Lower lobe of right lung (tissue), 2 donors: ENCODE results near the gene WWP2. TPM values are rescaled to one million over a fixed set of nuclear protein-coding genes. Genes with fewer than 3 reads are reported as not detected.
A peak's percentile ranks its signal among the peaks of the same experiment; 100 is the strongest.
"Not testable (repeated sequence)": the region's sequence is repeated elsewhere in the genome, so short reads cannot be mapped to it uniquely, and the experiment has no call there.

Source experiments
- ATAC-seq, 2 donors: fragments of 200-7000 bp; cut with Tn5 transposase; one replicate each; pipeline ENCODE4 v1.9.1; 2020 to 2022; ENCODE audit warnings: mild to moderate bottlenecking in 2 of 2, moderate library complexity in 2 of 2
- DNase-seq: peaks from one replicate; pipeline ENCODE4 v3.0.0-alpha.2; 2020
- H3K27ac ChIP-seq: fragments of 200-600 bp; one replicate; pipeline ENCODE4 v1.8.0; 2022
- H3K27me3 ChIP-seq: fragments of 200-600 bp; one replicate; pipeline ENCODE4 v1.8.0; 2022; ENCODE audit warnings: low read depth
- H3K36me3 ChIP-seq: fragments of 200-600 bp; one replicate; pipeline ENCODE4 v1.8.0; 2022; ENCODE audit warnings: mild to moderate bottlenecking
- H3K4me1 ChIP-seq: fragments of 200-600 bp; one replicate; pipeline ENCODE4 v1.8.0; 2022
- H3K4me3 ChIP-seq: fragments of 200-600 bp; one replicate; pipeline ENCODE4 v1.8.0; 2022; ENCODE audit warnings: mild to moderate bottlenecking
- H3K9me3 ChIP-seq: fragments of 200-600 bp; one replicate; pipeline ENCODE4 v1.8.0; 2022
- intact Hi-C: fragments of 100-400 bp; cut with DNase I; formaldehyde crosslinking; loops from one replicate; pipeline ENCODE4 v1.11.0; 2022
- total RNA-seq: library from RNA; stranded (reverse); fragmentation: NEBNext Ultra II Directional; extraction: Animal tissue kit (Norgen Biotek cat#: 25700); gene quantifications from one replicate; pipeline ENCODE4 v1.2.1, GENCODE V29; 2021
- TF ChIP-seq, protein P1 (sequence below): fragments of 200-600 bp; IDR thresholded peaks from one replicate; pipeline ENCODE4 v1.8.0; 2022; ENCODE audit warnings: antibody characterized with exemption, mild to moderate bottlenecking
- donor health status: DM: no; HTN: yes; CAD: no; lungs with severe emphysema.

WWP2 gene
- total RNA-seq, 1 donor from 2014 or later = 83.7 TPM

- H3K27me3 ChIP-seq = no peaks in the 10 kb centered on the region
- no peak overlapping the region for H3K4me3 ChIP-seq
- TF ChIP-seq, protein P1, sequence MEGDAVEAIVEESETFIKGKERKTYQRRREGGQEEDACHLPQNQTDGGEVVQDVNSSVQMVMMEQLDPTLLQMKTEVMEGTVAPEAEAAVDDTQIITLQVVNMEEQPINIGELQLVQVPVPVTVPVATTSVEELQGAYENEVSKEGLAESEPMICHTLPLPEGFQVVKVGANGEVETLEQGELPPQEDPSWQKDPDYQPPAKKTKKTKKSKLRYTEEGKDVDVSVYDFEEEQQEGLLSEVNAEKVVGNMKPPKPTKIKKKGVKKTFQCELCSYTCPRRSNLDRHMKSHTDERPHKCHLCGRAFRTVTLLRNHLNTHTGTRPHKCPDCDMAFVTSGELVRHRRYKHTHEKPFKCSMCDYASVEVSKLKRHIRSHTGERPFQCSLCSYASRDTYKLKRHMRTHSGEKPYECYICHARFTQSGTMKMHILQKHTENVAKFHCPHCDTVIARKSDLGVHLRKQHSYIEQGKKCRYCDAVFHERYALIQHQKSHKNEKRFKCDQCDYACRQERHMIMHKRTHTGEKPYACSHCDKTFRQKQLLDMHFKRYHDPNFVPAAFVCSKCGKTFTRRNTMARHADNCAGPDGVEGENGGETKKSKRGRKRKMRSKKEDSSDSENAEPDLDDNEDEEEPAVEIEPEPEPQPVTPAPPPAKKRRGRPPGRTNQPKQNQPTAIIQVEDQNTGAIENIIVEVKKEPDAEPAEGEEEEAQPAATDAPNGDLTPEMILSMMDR = no peak
- H3K27ac ChIP-seq = peak overlapping the region; percentile 49
- intact Hi-C loops = no loop called here
- peaks cover 63% of the 10 kb centered on the region for H3K36me3 ChIP-seq
- peaks cover 7% of the 10 kb centered on the region for H3K4me1 ChIP-seq
- peak; percentile 21 for DNase-seq
- no peaks in the 10 kb centered on the region for H3K9me3 ChIP-seq
- ATAC-seq = no peak
Measured at GRCh38 chr16:69940676-69941075, 178.5 kb downstream of the WWP2 start.

- H3K27ac ChIP-seq = peak overlapping the region; percentile 49
Measured at GRCh38 chr16:69941251-69942098, 179.3 kb downstream of the WWP2 start.

DNA sequence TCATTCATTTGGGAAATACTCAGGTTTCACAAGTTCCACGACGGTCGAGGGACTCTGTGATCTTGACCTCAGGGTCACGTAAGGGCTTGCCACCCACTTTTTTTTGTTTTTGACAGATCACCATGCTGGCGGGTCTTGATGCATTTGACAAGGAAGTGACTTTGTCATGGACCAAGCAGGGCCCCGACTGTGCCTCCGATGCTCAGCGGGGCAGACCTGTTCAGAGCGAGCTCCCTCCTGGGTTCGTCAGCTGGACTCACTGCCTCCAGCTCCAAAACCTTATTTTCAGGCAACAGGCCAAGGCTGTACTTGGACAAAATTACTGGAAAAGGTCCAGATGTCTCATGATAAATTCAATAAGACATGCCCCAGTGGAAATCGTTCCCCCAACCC lies 180.0 kb downstream of the WWP2 start:
- Histone ChIP-seq H3K4me1 (peaks cover 7% of the 10 kb centered on the region), H3K36me3 (peaks cover 49% of the 10 kb centered on the region), H3K27ac (peak overlapping the region; percentile 8), H3K4me3 (no peak overlapping the region), H3K27me3 (no peaks in the 10 kb centered on the region), H3K9me3 (no peaks in the 10 kb centered on the region)
- ATAC-seq (no peak), DNase-seq (peak; percentile 23)
- intact Hi-C loops = no loop called here
- TF ChIP-seq, protein P1 = no peak

More at GRCh38 chr16:69941251-69942098, 179.3 kb downstream of the WWP2 start:
- ATAC-seq = peak; percentile 28 to 79
- peak; percentile 52 for DNase-seq
- intact Hi-C loops = no loop called here
- H3K9me3 ChIP-seq = no peaks in the 10 kb centered on the region
- no peaks in the 10 kb centered on the region for H3K27me3 ChIP-seq
- no peak overlapping the region for H3K4me3 ChIP-seq
- peaks cover 55% of the 10 kb centered on the region for H3K36me3 ChIP-seq
- peaks cover 7% of the 10 kb centered on the region for H3K4me1 ChIP-seq
- TF ChIP-seq, protein P1 = no peak

GRCh38 chr16:69942627-69943170 lies 180.6 kb downstream of the WWP2 start:
- TF ChIP-seq, protein P1 = no peak
- peaks cover 43% of the 10 kb centered on the region for H3K36me3 ChIP-seq
- intact Hi-C loops = no loop called here
- peaks cover 7% of the 10 kb centered on the region for H3K4me1 ChIP-seq
- DNase-seq (peak; percentile 6), ATAC-seq (no peak)
- H3K27me3 ChIP-seq = no peaks in the 10 kb centered on the region
- H3K4me3 ChIP-seq = no peak overlapping the region
- no peak overlapping the region for H3K27ac ChIP-seq
- no peaks in the 10 kb centered on the region for H3K9me3 ChIP-seq

DNA sequence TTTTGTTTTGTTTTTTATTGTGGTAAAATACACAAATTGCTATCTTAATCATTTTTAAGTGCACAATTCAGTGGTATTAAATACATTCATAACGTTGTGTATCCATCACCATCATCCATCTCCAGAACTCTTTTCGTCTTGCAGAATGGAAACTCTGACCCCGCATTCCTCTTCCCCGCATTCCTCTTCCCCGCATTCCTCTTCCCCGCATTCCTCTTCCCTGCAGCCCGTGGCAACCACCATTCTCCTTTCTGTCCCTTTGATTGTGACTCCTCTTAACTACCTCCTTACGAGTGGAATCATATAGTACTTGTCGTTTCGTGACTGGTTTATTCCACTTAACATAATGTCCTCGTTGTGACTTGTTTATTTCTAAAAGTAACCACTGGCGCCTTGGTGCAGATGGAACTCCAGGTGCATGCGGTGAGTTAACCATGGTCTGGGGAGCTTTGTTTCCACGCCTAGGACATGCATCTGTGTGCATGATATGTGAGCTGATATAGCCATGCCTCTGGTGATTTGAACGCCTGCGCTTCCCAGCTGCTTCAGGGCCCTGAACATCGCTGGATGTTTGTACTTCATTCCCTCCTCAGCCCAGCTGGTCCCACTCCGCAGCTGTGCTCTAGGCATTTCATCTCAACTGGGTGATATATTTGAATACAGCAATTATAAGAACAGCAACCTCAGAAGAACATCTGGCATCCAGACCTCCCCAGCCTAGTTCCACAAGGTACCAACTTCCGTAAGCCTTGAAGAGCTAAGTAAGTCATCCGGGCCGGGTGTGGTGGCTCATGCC lies 181.3 kb downstream of the WWP2 start:
- ATAC-seq, H3K4me3 ChIP-seq, intact Hi-C loops, H3K27ac ChIP-seq, H3K27me3 ChIP-seq, H3K9me3 ChIP-seq, H3K4me1 ChIP-seq: not testable (repeated sequence)
- peaks cover 35% of the 10 kb centered on the region for H3K36me3 ChIP-seq
- peak; percentile 3 for DNase-seq

- H3K4me1 ChIP-seq, intact Hi-C loops, H3K36me3 ChIP-seq, DNase-seq, H3K9me3 ChIP-seq, H3K27ac ChIP-seq, H3K27me3 ChIP-seq, H3K4me3 ChIP-seq: not testable (repeated sequence)
- ATAC-seq = peak; percentile 9 to 14
Measured at GRCh38 chr16:69950411-69950810, 188.3 kb downstream of the WWP2 start.

- H3K9me3 ChIP-seq, H3K27me3 ChIP-seq, DNase-seq, H3K36me3 ChIP-seq, intact Hi-C loops, H3K4me1 ChIP-seq, H3K4me3 ChIP-seq, H3K27ac ChIP-seq: not testable (repeated sequence)
- peak; percentile 25 to 39 for ATAC-seq
Measured at GRCh38 chr16:69951017-69951671, 189.0 kb downstream of the WWP2 start, which contains the start of gene CLEC18A. CLEC18A (plus strand) TSS chr16:69951334; CDS start chr16:69951367, 33 bp downstream.

GRCh38 chr16:69951672-69952031 lies 189.5 kb downstream of the WWP2 start:
- H3K4me3 ChIP-seq, intact Hi-C loops, DNase-seq, H3K9me3 ChIP-seq, H3K4me1 ChIP-seq, H3K27me3 ChIP-seq, H3K27ac ChIP-seq, H3K36me3 ChIP-seq: not testable (repeated sequence)
- peak in 1 of 2 donors; percentile 20 for ATAC-seq

GRCh38 chr16:69952116-69952515 lies 190.0 kb downstream of the WWP2 start:
- intact Hi-C loops = not testable (repeated sequence)
- ATAC-seq (peak in 1 of 2 donors; percentile 17), DNase-seq (peak; percentile 6)

More at GRCh38 chr16:69952116-69952515, 190.0 kb downstream of the WWP2 start:
- H3K36me3 ChIP-seq, H3K4me1 ChIP-seq, H3K4me3 ChIP-seq, H3K27ac ChIP-seq, H3K9me3 ChIP-seq, H3K27me3 ChIP-seq: not testable (repeated sequence)
